SU-DHL-6 (cell line): Measurements from ENCODE around the gene NMNAT2.

Experiments used
- H2AFZ ChIP-seq: fragments of 200-600 bp; sonication (generic); 2 replicates; pipeline ENCODE4 v1.6.1; 2014; ENCODE audit warnings: low read depth, mild to moderate bottlenecking, moderate library complexity, mixed read lengths, antibody characterized with exemption, low read length; ENCODE audit not compliant: severe bottlenecking
- H3F3A ChIP-seq: fragments of 200-600 bp; shearing (Covaris generic); 2 replicates; pipeline ENCODE4 v1.6.0; 2016; ENCODE audit warnings: antibody characterized with exemption, mild to moderate bottlenecking; ENCODE audit not compliant: insufficient read depth
- H3K27ac ChIP-seq: fragments of 200-600 bp; sonication (generic); 2 replicates; pipeline ENCODE4 v1.5.1; 2016; ENCODE audit warnings: low read depth, mild to moderate bottlenecking, low read length, moderate library complexity, mixed read lengths
- H3K27me3 ChIP-seq: fragments of 200-600 bp; sonication (generic), shearing (Covaris generic); 2 replicates; pipeline ENCODE4 v1.6.0; 2014; ENCODE audit warnings: mild to moderate bottlenecking, low read length
- H3K36me3 ChIP-seq: fragments of 200-600 bp; sonication (generic); 2 replicates; pipeline ENCODE4 v1.6.1; 2014; ENCODE audit warnings: mild to moderate bottlenecking, low read length, mixed read lengths
- H3K4me2 ChIP-seq: fragments of 300-600, 200-600 bp; shearing (Covaris generic), sonication (generic); 2 replicates; pipeline ENCODE4 v1.6.0; 2014; ENCODE audit warnings: low read length, low read depth, mild to moderate bottlenecking; ENCODE audit not compliant: poor library complexity, severe bottlenecking
- H3K4me3 ChIP-seq: fragments of 200-600 bp; sonication (generic); 2 replicates; pipeline ENCODE4 v1.5.1; 2014; ENCODE audit warnings: antibody characterized with exemption, low read length, mild to moderate bottlenecking, mixed read lengths; ENCODE audit not compliant: insufficient read depth, poor library complexity, severe bottlenecking
- H3K79me2 ChIP-seq: fragments of 200-600 bp; sonication (generic); 2 replicates; pipeline ENCODE4 v1.6.1; 2014; ENCODE audit warnings: mild to moderate bottlenecking, low read length, moderate library complexity; ENCODE audit not compliant: insufficient read depth
- H3K9ac ChIP-seq: fragments of 200-600 bp; sonication (generic); 2 replicates; pipeline ENCODE4 v1.7.0; 2014; ENCODE audit warnings: mild to moderate bottlenecking, low read length
- H3K9me2 ChIP-seq: fragments of 200-600 bp; sonication (generic); replicated peaks from 2 replicates; pipeline ENCODE4 v1.6.1; 2014; ENCODE audit warnings: low read length; ENCODE audit not compliant: insufficient read depth
- H3K9me3 ChIP-seq: fragments of 200-600 bp; sonication (generic); 2 replicates; pipeline ENCODE4 v1.6.1; 2014; ENCODE audit warnings: low read length, mixed read lengths; ENCODE audit not compliant: insufficient read depth
- H4K20me1 ChIP-seq: fragments of 200-600 bp; sonication (generic); 2 replicates; pipeline ENCODE4 v1.6.1; 2014; ENCODE audit warnings: low read depth, mild to moderate bottlenecking, antibody characterized with exemption, low read length, moderate library complexity, mixed read lengths
- CTCF ChIP-seq: fragments of 200-600 bp; sonication (generic); IDR thresholded peaks from one replicate; pipeline ENCODE4 v1.5.1; 2017; ENCODE audit warnings: antibody characterized with exemption, mild to moderate bottlenecking, low read length, moderate library complexity; ENCODE audit not compliant: insufficient read depth, poor library complexity, severe bottlenecking
- EZH2phosphoT487 ChIP-seq: fragments of 200-600 bp; sonication (generic), shearing (Covaris generic); conservative IDR thresholded peaks from 2 replicates; pipeline ENCODE4 v1.6.1; 2018; ENCODE audit warnings: mild to moderate bottlenecking, antibody characterized with exemption, low read length, moderate library complexity, mixed read lengths

Gene NMNAT2

GRCh38 chr1:183282101-183282855, 135.9 kb downstream of the NMNAT2 start:
- no peaks in the 10 kb centered on the region for H3K36me3 ChIP-seq
- no peak overlapping the region for H3K4me2 ChIP-seq
- no peaks in the 10 kb centered on the region for H3K27me3 ChIP-seq
- no peak overlapping the region for H3K4me3 ChIP-seq
- no peak overlapping the region for H3K9ac ChIP-seq
- H3K9me3 ChIP-seq, result no peaks in the 10 kb centered on the region
- no peaks in the 10 kb centered on the region for H4K20me1 ChIP-seq
- H3K79me2 ChIP-seq, result no peaks in the 10 kb centered on the region
- H2AFZ ChIP-seq, result no peak overlapping the region
- no peak overlapping the region for H3K27ac ChIP-seq
- TF ChIP-seq CTCF, result no peak
- TF ChIP-seq EZH2phosphoT487, result no peak
- no peaks in the 10 kb centered on the region for H3K9me2 ChIP-seq
- no peaks in the 10 kb centered on the region for H3F3A ChIP-seq

- Histone ChIP-seq H3K27me3 (no peaks in the 10 kb centered on the region), H2AFZ (no peak overlapping the region), H4K20me1 (no peaks in the 10 kb centered on the region), H3K9ac (no peak overlapping the region), H3K9me3 (no peaks in the 10 kb centered on the region), H3K27ac (no peak overlapping the region), H3K36me3 (no peaks in the 10 kb centered on the region), H3K79me2 (no peaks in the 10 kb centered on the region), H3K9me2 (no peaks in the 10 kb centered on the region), H3F3A (no peaks in the 10 kb centered on the region), H3K4me2 (no peak overlapping the region), H3K4me3 (no peak overlapping the region)
- peak; percentile 83 for TF ChIP-seq CTCF
- no peak for TF ChIP-seq EZH2phosphoT487
These were observed 136.6 kb downstream of the NMNAT2 start for GRCh38 chr1:183281553-183282091.

- Histone ChIP-seq H3K79me2 (no peaks in the 10 kb centered on the region), H3K36me3 (no peaks in the 10 kb centered on the region), H3K4me2 (no peak overlapping the region), H3K27me3 (no peaks in the 10 kb centered on the region), H3K9me2 (no peaks in the 10 kb centered on the region), H2AFZ (no peak overlapping the region), H3K27ac (no peak overlapping the region), H4K20me1 (no peaks in the 10 kb centered on the region), H3K4me3 (no peak overlapping the region), H3K9me3 (no peaks in the 10 kb centered on the region), H3K9ac (no peak overlapping the region), H3F3A (no peaks in the 10 kb centered on the region)
- TF ChIP-seq EZH2phosphoT487, result no peak
These were observed 137.1 kb downstream of the NMNAT2 start for GRCh38 chr1:183281039-183281438.

- H3K9me2 ChIP-seq, result no peaks in the 10 kb centered on the region
- no peak overlapping the region for H3K4me3 ChIP-seq
- H3K9me3 ChIP-seq, result no peaks in the 10 kb centered on the region
- no peaks in the 10 kb centered on the region for H3F3A ChIP-seq
- H3K27me3 ChIP-seq, result no peaks in the 10 kb centered on the region
- no peak overlapping the region for H3K27ac ChIP-seq
- H3K36me3 ChIP-seq, result no peaks in the 10 kb centered on the region
- no peak overlapping the region for H3K9ac ChIP-seq
- TF ChIP-seq EZH2phosphoT487 (no peak), CTCF (no peak)
- no peaks in the 10 kb centered on the region for H4K20me1 ChIP-seq
- H2AFZ ChIP-seq, result no peak overlapping the region
- H3K4me2 ChIP-seq, result no peak overlapping the region
- H3K79me2 ChIP-seq, result no peaks in the 10 kb centered on the region
These were observed 138.3 kb downstream of the NMNAT2 start for GRCh38 chr1:183279835-183280234.
